NCI-H82 treated with DMSO at 0.1 percent for 48 hours (cell line): ENCODE results near the gene NACA2.
"Not testable (repeated sequence)": the region's sequence is repeated elsewhere in the genome, so short reads cannot be mapped to it uniquely, and the experiment has no call there.

Experiments
- DNase-seq: peaks from one replicate; lab custom pipeline; 2025; ENCODE audit not compliant: unreplicated experiment; lab: John Stamatoyannopoulos, UW

The NACA2 gene

GRCh38 chr17:61591018-61591417 lies at the start of gene NACA2:
TSS of gene NACA2 (minus strand) at chr17:61591219. CDS start at chr17:61591180, 39 bp downstream.
- DNase-seq = no peak

GRCh38 chr17:61639818-61640217 lies 48.8 kb upstream of the NACA2 start:
- no peak for DNase-seq

GRCh38 chr17:61638087-61638486 lies 47.1 kb upstream of the NACA2 start:
- no peak for DNase-seq

GRCh38 chr17:61635913-61636432 lies 45.0 kb upstream of the NACA2 start:
- DNase-seq = peak; percentile 38

DNA sequence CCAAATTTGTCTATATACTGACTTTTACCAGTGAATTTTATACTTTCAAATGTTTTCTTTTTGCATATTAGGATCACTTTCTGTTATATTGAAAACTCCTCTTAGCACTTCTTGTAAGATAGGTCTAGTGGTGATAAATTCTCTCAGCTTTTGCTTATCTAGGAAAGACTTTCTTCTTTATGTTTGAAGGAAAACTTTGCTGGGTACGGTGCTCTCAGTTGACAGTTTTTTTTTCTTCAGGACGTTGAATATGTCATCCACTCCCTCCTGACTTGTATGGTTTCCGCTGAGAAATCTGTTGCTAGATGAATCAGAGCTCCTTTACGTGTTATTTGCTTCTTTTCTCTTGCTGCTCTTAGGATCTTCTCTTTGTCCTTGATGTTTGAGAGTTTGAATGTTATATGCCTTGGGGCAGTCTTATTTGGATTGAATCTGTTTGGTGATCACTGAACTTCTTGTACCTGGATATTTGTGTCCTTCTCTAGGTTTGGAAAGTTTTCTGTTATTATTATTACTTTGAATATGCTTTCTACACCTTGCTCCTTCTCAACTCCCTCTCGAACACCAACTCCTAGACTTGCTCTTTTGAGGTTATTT lies 44.0 kb upstream of the NACA2 start:
- DNase-seq = no peak

- no peak for DNase-seq
Measured at GRCh38 chr17:61634011-61634539, 43.1 kb upstream of the NACA2 start.

- DNase-seq = no peak
Measured at GRCh38 chr17:61632826-61633225, 41.8 kb upstream of the NACA2 start.

DNA sequence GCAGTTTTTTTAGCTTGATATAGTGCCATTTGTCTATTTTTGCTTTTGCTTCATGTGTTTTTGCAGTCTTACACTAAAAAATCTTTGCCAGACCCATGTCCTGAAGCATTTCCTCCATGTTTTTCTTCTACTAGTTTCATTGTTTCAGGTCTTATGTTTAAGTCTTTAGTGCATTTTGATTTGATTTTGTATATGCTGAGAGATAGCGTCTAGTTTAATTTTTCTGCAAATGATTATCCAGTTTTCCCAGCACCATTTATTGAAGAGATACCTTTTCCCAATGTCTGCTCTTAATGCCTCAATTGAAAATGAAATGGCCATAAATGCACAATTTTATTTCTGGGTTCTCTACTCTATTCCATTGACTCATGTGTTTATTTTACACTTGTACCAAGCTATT lies 40.8 kb upstream of the NACA2 start:
- DNase-seq = no peak

GRCh38 chr17:61628158-61628557 lies 37.1 kb upstream of the NACA2 start:
- DNase-seq = not testable (repeated sequence)

DNA sequence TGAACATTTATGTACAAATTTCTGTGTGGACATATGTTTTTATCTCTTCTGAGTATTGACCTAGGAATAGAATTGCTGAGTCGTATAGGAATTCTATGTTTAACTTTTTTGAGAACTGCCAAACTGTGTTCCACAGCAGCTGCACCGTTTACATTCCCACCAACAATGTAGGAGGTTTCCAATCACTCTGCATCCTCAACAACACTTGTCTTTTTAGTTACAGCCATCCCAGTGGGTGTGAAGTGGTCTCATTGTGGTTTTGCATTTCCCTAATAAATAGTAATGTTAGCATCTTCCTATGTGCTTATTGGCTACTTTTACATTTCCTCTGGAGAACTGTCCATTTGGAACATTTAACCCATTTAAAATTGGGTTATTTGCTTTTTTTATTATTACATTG lies 36.6 kb upstream of the NACA2 start:
- no peak for DNase-seq

DNA sequence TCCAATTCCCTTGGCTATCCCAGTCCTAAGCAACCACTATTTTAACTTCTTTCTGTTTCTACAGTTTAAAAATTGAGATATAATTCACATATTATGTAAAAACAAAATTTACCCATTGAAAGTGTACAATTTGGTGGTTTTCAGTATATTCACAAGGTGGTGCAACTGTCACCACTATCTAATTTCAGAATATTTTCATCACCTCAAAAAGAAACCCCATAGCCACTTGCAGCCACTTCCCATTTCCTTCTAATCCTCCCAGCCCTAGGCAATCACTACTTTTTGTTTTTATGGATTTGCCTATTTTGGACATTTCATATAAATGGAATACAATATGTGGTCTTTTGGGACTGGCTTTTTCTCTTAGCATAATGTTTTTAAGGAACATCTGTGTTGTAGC lies 36.1 kb upstream of the NACA2 start:
- DNase-seq = no peak

- no peak for DNase-seq
Measured at GRCh38 chr17:61625564-61625963, 34.5 kb upstream of the NACA2 start.

DNA sequence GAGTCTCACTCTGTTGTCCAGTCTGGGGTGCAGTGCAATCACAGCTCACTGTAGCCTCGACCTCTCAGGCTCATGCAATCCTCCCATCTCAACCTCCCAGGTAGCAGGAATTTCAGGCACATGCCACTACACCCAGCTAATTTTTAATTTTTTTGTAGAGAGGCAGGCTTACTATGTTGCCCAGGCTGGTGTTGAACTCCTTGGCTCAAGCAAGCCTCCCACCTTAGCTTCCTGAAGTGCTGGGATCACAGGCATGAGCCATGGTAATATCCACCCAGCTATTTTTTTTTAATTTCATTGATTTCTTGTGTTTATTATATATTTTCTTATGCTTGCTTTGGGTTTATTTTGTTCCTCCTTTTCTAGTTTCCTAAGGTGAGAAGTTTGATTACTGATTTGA lies 33.9 kb upstream of the NACA2 start:
- DNase-seq = no peak

DNA sequence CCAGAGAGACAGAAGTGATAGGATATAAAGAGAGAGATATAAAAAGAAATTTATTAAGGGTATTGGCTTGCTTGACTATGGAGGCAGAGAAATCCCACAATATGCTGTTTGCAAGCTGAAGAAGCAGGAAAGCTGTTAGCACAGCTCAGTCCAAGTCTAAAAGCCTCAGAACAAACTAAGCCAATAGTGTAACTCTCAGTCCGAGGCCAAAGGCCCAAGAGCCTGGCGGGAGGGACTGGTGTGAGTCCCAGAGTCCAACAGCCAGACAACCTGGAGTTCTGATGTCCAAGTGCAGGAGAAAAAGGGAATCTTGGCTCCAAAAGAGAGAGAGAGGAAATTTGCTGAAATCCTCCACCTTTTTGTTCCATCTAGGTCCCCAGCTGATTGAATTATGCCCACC lies 30.3 kb upstream of the NACA2 start:
- DNase-seq = no peak

DNA sequence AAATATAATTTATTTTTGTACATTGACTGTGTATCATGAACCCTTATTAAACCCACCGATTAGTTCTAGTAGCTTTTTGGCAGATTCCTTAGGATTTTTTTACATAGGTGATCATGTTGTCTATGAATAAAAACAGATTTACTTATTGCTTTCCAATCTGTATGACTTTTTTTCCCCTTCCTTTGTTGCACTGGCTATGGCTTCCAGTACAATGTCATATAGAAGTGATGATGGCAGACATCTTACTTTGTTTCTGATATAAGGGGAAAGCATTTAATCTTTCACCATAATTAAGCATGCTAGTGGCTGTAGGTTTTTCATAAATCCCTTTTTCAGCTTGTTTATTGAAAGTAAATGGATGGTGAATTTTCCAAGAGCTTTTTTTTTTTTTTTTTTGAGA lies 28.9 kb upstream of the NACA2 start:
- DNase-seq = no peak

DNA sequence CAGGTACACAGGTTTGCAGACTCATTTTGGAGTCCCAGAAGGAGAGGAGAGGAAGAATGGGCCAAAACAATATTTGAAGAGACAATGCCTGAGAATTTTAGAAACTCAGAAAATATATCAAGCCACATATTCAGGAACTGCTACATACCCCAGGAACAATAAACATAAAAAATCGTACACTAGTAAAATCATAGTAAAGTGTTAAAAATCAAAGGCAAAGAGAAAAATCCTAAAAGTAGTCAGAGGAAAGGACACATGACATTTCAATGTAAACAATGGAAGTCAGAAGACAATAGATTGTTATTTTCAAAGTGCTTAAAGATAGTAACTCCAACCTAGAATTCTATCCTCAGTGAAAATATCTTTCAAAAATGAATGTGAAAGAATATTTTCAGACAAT lies 28.5 kb upstream of the NACA2 start:
- no peak for DNase-seq

GRCh38 chr17:61618950-61619349 lies 27.9 kb upstream of the NACA2 start:
- no peak for DNase-seq

DNA sequence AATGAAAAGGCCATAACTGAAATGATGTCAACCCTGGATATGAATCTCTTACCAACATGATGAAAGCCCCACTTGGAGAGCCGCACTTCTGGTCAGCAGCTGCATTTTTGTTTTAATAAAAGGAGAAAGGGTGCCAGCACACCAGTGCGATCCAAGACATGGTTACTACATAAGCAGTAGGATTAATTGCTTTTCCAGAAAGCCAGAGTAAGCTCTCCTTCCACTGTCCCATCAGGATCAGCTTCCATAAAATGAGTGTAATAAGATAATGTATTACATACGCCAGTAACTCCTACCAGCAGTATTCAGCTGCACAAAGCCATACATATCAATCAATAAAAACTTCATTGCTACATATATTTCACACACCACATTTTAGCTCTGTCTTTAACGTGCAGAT lies 26.3 kb upstream of the NACA2 start:
- no peak for DNase-seq

- DNase-seq = no peak
Measured at GRCh38 chr17:61616783-61617182, 25.8 kb upstream of the NACA2 start.

- DNase-seq = no peak
Measured at GRCh38 chr17:61614219-61614618, 23.2 kb upstream of the NACA2 start.

DNA sequence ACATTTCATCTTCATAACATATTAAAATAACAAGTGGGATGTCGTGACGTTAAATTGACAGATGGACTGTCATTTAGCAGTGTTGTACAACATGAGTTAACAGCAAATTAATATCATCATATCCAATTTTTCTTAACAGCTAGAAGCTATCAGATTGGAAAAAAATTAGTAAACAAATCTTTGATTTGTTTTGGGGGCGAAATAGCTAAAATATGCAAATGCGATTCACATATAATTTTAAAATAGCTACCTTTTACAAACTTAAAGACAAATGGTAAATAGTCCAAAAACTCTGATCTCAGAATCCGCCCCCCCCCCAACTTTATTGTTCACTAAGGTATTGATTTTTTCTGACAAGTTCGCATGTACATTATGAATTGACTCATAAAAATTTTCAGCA lies 20.3 kb upstream of the NACA2 start:
- no peak for DNase-seq

- no peak for DNase-seq
Measured at GRCh38 chr17:61605692-61606091, 14.7 kb upstream of the NACA2 start.

- no peak for DNase-seq
Measured at GRCh38 chr17:61601297-61601696, 10.3 kb upstream of the NACA2 start.
